SK-MEL-5 (cell line): ENCODE results near the gene MYL5. TPM values are rescaled to one million over a fixed set of nuclear protein-coding genes. Genes with fewer than 3 reads are reported as not detected.
"Not testable (repeated sequence)": the region's sequence is repeated elsewhere in the genome, so short reads cannot be mapped to it uniquely, and the experiment has no call there.

ENCODE experiments used
- DNase-seq: peaks from one replicate; pipeline ENCODE4 v3.0.0-alpha.2; 2016; ENCODE audit warnings: low read depth, low spot score
- in situ Hi-C: cut with HindIII; loops from 2 replicates; pipeline ENCODE4 v1.10.0; 2016; ENCODE audit warnings: low sequenced_read_pairs, high pct_unique_total_duplicates, low pct_unique_long_range_greater_than_20kb
- total RNA-seq: library from RNA; depleted of rRNA; stranded (reverse); fragments of >200 nt; shearing (Covaris generic); gene quantifications from 2 replicates; pipeline ENCODE4 v1.2.3, GENCODE V29; 2014

Gene MYL5
- total RNA-seq, 1 experiment from 2014 or later: 2.7 TPM

DNA sequence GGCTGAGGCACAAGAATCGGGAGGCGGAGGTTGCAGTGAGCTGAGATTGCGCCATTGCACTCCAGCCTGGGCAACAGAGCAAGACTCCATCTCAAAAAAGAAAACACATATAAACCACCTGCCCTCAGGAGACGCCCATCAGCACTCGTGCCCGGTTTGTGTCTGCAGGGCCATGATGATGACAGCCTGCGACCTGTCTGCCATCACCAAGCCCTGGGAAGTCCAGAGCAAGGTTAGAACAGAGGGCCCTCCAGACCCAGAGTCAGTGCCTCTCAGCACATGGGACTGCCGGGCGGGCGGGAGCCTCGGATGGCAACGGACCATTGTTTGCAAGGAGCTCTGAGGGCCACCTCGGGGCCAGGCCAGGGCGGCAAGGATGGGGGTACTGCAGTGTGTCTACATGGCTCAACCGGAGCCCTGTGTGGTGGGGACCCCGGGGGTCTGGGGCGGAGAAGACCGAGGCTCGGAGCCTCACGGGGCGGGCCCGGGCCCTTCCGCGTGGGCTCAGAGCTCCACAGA lies 9.6 kb upstream of the MYL5 start:
- in situ Hi-C loops: no loop called here
- DNase-seq: no peak

DNA sequence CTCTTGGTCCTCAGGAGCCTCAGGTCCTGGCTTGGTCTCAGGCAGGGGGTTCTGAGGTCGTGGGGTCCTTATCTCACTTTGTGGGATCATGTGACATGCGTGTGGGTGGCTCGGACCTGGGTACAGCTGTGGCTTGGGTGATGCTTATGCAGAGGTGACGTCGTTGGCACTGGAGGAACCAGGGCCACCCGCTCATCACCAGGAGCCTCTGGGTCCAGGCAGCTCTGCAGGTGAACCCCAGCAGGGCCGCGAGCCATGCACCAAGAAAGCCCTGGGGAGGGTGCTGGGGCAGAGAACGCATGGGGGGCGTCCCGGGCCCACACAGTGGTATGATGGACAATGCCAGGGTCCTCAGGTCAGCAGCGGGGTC lies 9.0 kb upstream of the MYL5 start:
- in situ Hi-C loops: no loop called here
- DNase-seq: no peak

DNA sequence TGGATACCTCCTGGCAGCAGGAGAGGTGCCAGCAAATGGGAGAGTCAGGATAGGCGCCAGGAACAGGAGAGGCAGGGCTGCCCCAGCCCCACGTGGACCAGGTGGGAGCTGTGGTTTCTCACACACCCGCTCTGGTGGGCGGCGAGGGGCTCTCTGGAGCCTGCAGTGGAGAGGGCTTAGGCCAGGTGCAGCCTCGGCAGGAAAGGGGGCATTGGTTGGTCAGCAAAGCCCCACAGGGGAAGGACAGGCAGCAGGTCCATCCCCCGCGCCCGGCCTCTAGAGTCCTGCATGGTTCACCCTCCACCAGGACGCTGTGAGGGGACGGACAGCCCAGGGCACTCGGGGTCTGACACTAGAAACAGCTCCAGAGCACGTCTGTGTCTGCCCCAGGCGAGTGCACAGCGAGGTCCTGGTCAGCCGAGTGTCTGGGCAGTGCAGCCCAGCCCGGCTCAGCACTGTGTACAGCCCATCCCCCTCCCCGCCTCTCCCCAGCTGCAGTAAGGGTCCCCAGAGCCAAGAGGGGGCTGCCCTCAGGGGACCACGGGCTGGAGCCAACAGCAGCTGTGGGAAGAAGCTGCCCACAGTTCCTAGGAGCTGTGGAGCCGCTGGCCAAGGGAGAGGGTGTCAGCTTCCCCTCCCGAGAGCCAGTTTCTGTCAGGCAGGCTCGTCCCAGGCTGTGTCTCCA lies 8.4 kb upstream of the MYL5 start:
- DNase-seq: no peak
- in situ Hi-C loops: no loop called here

DNA sequence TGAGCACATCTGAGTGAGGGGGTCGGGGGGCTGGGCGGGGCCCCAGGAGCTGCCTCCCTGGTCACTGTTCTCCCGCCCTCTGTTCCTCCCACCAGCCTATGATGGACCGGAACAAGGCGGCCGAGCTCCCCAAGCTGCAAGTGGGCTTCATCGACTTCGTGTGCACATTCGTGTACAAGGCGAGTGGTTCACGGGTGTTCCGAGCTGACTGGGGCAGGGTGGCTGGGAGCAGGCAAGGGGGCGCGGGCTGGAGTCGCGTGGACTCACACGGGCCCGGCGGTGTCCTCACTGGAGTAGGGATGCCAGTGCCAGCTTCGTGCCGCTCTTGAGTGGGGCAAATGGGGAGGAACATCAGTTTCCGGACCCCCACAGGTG lies 7.9 kb upstream of the MYL5 start:
- in situ Hi-C loops: no loop called here
- no peak for DNase-seq

DNA sequence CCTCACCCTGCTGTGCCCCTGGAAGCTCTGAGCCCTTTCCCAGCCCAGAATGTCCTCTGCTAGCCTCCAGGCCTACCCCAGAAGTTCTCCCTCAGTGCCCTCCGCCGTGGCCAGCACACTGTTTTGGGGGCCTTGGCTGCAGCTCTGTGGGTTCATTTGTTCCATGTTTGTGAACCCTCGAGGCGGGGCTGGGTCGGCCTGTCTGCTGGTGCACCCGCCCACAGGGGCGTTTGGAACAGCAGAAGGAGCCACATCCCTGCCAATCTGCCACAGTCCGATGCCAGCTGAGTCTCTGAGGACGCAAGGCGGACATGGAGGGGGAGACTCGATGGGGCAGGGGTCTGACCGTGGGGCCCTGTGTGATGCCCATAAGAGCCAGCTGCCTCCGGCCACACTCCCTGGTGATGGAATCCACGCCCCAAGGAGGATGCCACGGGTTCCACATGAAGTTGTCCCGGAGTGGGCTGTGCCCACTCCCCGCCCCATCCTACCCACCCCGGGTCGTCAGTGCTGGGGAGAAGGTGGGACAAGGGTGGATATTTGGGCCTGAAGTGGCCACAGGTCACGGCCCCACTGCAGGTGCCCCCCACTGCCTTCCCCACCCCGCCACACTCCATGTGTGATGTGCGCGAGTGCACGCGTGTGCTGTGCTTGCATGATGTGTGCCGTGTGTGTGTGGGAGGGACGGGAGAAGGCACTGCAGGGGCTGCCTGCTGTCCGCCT lies 7.4 kb upstream of the MYL5 start:
- DNase-seq: no peak
- in situ Hi-C loops: no loop called here

DNA sequence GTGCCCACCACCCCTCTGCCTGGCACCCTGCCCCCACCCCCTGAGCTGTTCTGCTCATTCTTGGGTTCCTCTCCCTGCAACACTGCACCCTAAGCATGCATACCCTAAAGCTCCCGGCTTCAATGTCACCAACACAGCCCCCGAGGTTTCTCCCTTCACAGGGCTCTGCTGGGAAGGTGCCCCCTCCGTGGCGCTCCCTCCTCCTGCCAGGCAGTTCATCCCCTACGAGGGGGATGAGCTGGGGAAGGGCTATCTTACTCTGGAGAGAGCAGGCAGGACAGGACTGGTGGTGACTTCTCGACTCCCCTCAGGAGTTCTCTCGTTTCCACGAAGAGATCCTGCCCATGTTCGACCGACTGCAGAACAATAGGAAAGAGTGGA lies 6.8 kb upstream of the MYL5 start:
- in situ Hi-C loops: no loop called here
- no peak for DNase-seq

DNA sequence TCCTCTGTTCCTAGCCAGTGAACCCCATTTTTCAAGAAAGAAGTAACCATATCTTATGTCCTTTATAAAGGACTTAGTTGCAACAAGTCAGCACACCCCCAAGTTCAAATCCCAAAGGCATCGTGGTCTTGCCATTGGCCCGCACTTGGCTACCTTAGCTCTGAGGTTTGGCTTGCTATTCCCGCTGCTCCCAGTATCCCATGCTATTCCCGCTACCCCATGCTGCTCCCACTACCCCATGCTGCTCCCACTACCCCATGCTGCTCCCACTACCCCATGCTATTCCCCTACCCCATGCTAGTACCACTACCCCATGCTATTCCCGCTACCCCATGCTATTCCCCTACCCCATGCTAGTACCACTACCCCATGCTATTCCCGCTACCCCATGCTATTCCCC lies 6.1 kb upstream of the MYL5 start:
- DNase-seq, in situ Hi-C loops: not testable (repeated sequence)

DNA sequence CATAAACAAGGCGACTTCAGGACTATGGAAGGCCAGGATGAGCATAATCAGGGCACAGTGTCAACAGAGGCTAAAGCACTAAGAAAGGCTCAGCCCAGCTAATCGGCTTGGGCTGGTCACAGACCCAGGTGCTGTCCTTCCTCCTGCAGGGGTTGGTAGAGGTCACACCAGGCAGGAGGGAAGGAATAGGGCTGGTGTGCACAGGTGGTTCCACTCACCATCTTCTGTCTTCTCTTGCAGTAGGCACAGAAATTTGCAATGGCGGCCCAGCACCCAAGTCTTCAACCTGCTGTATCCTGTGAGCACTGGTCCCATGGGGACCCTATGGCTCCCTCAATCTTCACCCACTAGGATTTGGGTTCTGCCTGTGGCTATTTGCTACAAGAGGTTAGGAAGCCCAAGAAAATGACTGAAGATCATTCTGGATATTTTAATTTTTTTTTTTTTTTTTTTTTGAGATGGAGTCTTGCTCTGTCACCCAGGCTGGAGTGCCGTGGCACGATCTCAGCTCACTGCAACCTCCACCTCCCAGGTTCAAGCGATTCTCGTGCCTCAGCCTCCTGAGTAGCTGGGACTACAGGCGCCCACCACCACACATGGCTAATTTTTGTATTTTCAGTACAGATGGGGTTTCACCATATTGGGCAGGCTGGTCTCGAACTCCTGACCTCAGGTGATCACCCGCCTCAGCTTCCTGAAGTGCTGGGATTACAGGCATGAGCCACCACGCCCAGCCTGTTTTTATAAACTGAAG lies 4.4 kb upstream of the MYL5 start:
- DNase-seq, in situ Hi-C loops: not testable (repeated sequence)

DNA sequence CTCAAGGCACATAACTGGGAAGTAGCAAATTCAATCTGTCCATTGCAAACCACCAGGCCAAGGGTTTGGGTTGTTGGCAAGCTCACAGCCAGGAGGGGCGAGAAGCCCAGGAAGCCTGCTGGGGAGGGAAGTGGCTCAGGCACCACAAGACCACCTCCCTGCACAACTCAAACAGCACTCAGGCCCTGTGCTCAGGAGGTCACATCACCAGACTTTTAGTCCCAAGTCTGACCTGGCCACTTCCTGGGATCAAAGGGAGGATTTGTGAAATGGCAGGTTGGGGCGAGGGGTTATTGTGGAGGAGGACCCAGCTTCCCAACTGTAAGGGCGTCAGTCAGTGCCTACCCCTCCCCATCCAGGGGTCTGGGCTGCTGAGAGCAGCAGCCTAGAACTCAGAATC lies 2.6 kb upstream of the MYL5 start:
- in situ Hi-C loops: no loop called here
- DNase-seq: no peak

DNA sequence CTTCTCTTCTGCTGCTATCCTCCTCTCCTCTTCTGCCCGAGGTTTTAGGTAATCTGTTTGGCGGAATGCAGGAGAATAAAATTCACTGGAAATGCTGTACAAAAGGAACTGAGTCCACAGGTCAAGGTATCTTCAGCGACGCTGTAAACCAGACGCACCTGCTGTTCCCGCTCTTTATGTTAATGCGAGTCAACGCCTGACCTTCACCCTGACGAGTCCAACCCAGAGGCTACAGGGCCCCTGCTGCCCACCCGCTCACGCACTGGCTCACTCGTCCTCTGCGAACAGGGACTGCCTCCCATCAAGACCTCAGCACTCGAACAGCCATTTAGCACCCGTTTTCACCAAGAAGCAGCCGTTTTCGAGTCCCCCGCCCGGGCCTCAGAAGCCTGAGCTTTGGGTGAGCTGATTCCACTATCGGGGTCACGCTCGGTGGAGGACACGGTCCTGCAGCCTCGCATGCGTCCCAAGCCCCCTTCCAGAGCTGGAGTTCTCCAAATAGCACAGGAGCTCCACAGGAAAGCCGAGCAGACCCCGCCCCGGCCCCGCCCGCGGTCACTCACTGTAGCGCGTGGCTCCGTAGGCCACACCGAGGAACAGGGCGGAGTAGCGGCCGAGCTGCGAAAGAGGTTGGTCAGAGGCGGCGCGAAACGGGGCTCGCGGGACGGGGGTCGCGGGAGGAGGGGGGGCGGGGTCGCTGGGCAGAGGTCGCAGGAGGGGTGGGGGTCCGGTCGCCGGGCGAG lies 822 bp upstream of the MYL5 start:
- in situ Hi-C loops: no loop called here
- DNase-seq: no peak

DNA sequence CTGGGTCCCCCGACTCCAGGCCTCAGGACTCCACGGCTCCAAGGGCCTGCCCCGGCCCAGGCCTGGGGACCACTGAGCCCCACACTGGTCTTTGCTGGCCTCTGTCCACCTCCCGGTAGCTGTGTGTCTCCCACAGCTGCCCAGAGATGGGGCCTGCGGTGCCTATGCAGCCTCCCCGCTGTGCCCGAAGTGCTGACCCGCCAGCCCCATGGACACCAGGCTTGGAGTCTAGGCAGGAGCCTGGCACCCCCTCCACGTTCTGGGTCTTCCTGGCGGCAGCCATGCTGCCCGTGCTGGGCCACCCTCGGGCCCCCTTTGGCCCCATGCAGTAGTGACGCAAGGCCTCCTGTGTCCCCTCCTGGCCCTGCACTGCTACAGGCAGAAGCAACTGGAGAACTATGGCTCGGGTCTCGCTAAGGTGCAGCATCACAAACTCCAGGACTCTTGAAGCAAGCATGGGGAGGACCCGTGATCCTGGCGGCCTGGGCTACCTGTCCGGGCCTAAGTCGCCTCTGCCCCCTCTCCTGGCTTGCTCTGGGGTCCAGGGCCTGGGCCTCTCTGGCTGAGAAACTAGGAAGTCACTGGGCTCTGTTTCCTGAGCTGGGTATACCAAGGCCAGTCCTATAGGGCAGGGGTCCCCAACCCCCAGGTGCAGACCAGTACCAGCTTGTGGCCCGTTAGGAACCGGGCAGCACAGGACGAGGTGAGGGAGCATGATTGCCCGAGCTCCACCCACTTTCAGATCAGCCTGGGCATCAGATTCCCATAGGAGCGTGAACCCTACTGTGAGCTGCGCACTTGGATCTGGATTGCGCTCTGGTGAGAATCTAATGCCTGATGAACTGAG lies 917 bp downstream of the MYL5 start:
- DNase-seq: no peak
- in situ Hi-C loops: no loop called here

DNA sequence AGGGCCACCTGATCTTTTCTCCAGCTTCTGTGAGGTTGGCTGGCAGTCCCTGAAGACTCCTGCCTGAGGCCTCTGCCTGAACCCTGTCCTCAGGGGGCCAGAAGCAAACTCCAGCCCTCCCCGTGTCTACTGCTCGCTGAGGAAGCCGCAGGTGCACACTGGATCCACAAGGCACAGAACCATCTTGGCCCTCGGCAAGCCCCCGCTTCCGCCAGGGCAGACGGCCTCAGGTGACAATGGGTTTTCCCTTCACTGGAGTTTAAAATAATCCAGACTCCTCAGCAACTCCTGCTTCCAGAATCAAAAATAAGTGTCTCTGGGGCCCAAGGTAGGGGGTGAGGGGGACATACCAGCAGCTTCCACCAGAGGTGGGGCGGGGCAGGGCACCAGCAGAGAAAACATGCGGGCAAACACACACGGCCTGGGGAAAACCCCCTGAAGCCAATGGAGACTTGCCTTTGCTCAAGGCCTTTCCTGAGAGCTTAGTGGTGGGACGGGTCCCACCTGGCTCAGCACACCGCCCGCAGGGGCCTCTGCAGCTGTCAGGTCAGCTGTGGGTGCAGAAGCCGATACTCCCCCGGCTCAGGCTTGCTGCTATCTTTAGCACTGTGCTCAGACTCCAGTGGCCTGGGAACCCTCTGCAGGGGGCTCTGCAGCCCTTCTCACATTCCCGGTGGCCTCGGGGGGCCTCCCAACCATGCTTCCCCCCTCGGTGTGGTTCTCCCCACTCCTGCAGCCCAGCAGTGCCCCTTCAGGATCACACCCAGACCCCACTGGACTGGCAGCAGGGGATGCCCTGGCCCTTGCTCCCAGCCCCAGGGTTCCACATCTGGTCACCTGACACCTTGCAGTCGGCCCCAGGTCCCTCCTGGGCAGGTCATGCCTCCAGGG lies 1.9 kb downstream of the MYL5 start:
- in situ Hi-C loops: no loop called here
- DNase-seq: no peak

DNA sequence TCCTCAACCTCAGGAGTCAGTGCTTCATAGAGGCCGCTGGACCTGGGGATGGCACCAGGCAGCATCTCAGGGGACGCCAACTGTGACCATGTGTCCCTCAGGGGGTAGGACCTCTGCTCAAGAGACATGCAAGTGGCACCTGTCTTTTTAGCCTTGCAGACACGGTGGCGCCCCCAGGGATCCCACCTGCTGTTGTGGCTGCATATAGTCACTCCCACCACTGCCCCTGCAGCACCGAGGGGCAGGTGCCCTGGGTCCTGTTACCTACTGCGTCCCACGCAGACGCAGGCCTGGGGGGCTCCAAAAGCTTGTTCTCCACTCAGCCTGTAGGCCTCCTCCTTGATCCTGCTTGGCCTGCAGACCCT lies 2.5 kb downstream of the MYL5 start:
- in situ Hi-C loops: no loop called here
- no peak for DNase-seq

DNA sequence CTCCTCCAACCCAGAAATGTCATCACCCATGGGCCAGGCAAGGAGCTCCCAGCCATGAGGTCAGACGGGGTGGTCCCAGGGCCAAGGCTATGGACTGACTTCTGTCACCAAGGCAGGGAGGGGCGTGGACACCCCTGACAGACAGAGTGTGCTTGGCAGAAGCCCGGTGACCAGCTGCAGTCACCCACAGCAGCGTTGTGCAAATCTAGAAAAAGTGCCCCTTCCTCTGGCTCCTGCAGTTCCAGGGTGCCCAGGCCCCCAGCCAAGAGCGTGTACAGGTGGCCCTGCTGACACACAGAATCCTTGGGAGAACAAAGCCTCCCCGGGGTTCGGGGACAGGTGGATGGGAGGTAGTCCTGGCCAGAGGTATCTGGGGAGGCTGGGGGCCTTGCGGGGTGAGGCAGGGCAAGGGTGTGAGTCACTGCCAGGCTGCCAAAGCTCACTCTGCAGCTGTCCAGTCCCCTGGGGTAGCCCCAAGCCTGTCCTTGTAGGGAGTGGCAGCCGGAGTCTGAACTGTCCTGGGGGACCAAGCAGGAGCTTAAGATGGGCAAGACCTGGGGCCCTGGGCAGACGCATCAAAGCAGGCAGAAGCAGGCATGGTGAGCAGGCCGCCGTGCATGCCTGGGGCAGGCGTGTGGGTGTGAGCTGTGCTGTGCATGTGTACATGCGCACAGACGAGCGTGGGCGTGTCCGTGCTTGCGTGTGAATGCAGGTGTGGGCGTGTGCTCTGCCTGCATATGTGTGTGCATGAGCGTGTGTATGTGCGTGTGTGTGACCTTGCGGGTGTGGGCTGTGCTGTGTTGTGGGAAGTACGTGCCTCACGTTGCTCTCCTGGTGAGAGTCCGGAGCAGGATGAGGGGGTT lies 3.3 kb downstream of the MYL5 start:
- in situ Hi-C loops: no loop called here

DNA sequence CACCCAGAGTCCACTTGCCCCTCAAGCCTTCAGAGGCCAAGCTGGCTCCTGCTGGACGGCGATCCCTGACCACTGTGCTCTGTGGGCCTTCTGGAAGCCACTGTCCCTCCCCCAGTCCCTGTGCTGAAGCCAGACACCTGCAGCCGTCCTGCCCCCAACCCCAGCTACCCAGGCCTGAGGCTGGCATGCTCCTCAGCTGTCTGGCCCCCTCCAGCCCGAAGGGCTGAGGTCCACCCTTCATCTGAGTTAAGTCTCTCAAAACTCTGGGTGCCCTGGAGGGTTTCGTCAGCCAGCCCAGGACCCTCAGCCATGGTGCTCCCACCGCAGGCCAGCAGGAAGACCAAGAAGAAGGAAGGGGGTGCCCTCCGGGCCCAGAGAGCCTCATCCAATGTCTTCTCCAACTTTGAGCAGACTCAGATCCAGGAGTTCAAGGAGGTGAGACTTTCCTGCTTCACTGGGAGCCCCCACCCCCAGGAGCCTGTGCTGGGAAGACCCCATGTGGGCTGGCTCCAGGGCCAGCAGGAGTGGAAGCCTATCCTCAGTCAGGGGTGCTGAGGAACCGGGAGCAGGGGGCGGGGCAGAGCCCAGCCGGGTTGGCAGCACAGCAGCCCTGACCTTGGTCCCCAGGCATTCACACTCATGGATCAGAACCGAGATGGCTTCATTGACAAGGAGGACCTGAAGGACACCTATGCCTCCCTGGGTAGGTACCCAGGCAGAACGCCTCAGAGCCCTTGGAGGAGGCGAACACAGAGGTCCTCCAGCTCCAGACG lies 4.2 kb downstream of the MYL5 start:
- in situ Hi-C loops: no loop called here
- DNase-seq: no peak

More for the DNA sequence above, 3.3 kb downstream of the MYL5 start:
- no peak for DNase-seq
